Measurements from ENCODE around the gene ZNF555.

DNA sequence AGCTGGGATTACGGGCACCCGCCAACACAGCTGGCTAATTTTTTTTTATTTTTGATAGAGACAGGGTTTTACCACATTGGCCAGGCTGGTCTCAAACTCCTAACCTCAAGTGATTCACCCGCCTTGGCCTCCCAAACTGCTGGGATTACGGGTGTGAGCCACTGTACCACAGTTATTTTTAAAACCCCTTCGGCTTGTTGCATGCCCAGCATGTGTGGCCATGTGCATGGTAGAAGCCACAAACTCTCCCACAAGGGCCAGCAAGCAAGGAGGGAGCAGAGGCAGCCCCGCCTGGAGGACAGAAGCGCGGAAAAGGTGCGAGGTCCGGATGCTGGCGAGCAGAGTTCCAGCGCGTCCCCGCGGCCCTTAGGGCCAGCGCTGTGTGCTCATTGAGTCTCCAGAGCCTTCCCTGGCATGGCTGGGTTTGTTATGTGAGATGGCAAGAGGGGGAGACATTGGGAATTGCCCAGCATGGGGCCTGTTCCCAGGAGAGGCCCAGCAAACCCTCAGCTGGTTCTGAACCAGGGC lies 43.1 kb upstream of the ZNF555 start:
- no peak for TF ChIP-seq POLR2A (IDR thresholded peaks at IDR 0.05; ENCODE audit: extremely low read depth, insufficient read length)
- TF ChIP-seq, protein P1, sequence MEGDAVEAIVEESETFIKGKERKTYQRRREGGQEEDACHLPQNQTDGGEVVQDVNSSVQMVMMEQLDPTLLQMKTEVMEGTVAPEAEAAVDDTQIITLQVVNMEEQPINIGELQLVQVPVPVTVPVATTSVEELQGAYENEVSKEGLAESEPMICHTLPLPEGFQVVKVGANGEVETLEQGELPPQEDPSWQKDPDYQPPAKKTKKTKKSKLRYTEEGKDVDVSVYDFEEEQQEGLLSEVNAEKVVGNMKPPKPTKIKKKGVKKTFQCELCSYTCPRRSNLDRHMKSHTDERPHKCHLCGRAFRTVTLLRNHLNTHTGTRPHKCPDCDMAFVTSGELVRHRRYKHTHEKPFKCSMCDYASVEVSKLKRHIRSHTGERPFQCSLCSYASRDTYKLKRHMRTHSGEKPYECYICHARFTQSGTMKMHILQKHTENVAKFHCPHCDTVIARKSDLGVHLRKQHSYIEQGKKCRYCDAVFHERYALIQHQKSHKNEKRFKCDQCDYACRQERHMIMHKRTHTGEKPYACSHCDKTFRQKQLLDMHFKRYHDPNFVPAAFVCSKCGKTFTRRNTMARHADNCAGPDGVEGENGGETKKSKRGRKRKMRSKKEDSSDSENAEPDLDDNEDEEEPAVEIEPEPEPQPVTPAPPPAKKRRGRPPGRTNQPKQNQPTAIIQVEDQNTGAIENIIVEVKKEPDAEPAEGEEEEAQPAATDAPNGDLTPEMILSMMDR (IDR thresholded peaks at IDR 0.05; ENCODE audit: low read depth, low read length) = no peak
